Right lobe of liver (tissue), 4 donors: ENCODE data around the gene NADSYN1.

Experiments used
- POLR2A ChIP-seq: fragments of 450-650 bp; IDR thresholded peaks from one replicate; pipeline ENCODE4 v1.6.1; 2017; ENCODE audit warnings: antibody characterized with exemption, mild to moderate bottlenecking
- TF ChIP-seq, protein P1 (sequence below), 4 donors: fragments of 200-600 bp in 3 of 4; fragments of 450-650 bp in 1 of 4; IDR thresholded peaks; one replicate each; pipeline versions ENCODE4 v1.5.1 to v1.8.0; 2016 to 2022; ENCODE audit warnings: antibody characterized with exemption in 4 of 4, mild to moderate bottlenecking in 2 of 4
- donor health status: DM: no; HTN: no; CAD: no.
- donor health status: DM: no; HTN: no; CAD: no.
- donor health status: DM: no; HTN: yes; CAD: no.

DNA sequence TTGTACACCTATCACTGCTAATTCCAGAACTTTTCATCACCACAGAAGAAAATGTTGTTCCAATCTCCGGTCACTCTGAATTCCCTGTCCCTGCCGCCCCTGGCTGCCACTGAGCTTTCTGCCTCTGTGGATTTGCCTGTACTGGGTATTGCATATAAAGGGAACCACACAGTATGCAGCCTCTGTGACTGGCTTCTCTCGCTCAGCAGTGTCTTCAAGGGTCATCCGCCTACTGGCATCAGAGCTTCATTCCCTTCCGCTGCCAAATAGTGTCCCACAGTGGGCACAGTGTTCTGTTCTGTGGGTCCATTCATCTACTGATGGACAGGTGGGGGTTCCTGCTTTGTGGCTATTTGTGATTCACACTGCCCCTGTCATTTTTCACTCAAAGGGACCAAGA lies 10.1 kb upstream of the NADSYN1 start:
- TF ChIP-seq POLR2A: no peak
- TF ChIP-seq, protein P1, sequence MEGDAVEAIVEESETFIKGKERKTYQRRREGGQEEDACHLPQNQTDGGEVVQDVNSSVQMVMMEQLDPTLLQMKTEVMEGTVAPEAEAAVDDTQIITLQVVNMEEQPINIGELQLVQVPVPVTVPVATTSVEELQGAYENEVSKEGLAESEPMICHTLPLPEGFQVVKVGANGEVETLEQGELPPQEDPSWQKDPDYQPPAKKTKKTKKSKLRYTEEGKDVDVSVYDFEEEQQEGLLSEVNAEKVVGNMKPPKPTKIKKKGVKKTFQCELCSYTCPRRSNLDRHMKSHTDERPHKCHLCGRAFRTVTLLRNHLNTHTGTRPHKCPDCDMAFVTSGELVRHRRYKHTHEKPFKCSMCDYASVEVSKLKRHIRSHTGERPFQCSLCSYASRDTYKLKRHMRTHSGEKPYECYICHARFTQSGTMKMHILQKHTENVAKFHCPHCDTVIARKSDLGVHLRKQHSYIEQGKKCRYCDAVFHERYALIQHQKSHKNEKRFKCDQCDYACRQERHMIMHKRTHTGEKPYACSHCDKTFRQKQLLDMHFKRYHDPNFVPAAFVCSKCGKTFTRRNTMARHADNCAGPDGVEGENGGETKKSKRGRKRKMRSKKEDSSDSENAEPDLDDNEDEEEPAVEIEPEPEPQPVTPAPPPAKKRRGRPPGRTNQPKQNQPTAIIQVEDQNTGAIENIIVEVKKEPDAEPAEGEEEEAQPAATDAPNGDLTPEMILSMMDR (IDR thresholded peaks at IDR 0.05): no peak
